Hypothalamus (tissue), 51 donors: ENCODE measurements around the gene HOXC9.

Experiments
- DNase-seq, 51 donors: peaks; one replicate each; lab custom pipeline; 2025; lab: John Stamatoyannopoulos, UW

Gene HOXC9

GRCh38 chr12:54049108-54049507 is 49.1 kb downstream of the HOXC9 start:
- no peak for DNase-seq

GRCh38 chr12:54050482-54050810 is 50.5 kb downstream of the HOXC9 start:
- DNase-seq = no peak

- DNase-seq = no peak
These were observed 51.3 kb downstream of the HOXC9 start for GRCh38 chr12:54051026-54051842.

- no peak for DNase-seq
These were observed 52.0 kb downstream of the HOXC9 start for GRCh38 chr12:54051874-54052437.

- no peak for DNase-seq
These were observed 52.6 kb downstream of the HOXC9 start for GRCh38 chr12:54052438-54053002.
